HG03045 (cell line): ENCODE measurements around the gene KRT13.

Source experiments
- ATAC-seq: cut with Tn5 transposase; IDR thresholded peaks from one replicate; pipeline ENCODE4 v1.9.1; 2021; ENCODE audit warnings: mild to moderate bottlenecking, moderate library complexity; ENCODE audit not compliant: unreplicated experiment

KRT13 gene

GRCh38 chr17:41537990-41538389 lies 32.6 kb upstream of the KRT13 start:
- no peak for ATAC-seq

DNA sequence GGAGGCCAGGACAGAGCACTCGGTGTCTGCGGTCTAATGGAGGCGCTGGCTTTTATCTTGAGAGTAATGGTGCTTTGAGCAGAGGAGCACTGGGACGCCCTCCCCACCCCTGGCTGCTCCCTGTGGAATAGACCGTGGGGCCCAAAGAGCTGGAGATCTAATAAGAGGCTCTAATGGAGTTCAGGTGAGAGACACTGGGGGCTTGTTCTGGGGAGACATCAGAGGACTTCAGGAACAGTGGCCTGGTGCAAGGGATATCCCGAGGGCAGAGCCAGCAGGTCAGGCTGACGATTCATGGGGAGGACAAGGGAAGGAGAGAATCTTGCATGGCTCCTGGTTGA lies 32.2 kb upstream of the KRT13 start:
- ATAC-seq, result no peak

GRCh38 chr17:41536741-41537613 lies 31.6 kb upstream of the KRT13 start:
- ATAC-seq, result no peak

DNA sequence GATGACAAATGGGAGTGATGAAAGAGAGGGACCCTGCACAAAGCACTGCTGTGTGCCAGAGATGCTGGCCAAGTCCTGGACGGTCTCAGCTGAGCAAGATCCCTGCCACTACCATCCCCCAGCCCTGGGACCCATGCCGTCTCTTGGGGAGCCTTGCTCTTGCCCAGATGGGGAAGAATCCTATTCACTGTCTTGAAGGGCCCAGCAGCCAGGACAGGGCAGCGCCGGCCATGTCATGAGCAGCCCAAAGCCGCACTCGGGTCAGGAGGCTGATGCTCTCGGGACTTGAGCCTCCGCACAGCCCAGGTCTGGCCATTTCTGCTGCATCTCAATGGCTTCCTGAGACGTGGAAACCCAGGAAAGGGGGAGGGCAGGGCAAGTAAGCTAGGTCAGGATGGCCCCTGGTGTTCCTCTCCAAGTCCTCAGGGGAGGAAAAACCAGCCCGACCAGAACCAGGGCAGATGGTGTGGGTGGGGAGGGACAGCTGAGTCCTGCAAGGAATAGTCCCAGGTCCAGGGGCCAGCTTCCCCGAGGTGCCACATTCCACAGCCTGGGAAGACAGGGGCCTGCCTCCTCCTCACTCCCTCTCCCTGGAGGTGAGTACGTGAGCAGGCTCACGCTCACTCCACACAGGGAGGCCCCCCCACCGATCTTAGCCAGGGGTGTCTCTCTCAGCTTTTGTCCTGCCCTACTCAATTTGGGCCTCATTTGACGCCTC lies 30.5 kb upstream of the KRT13 start:
- no peak for ATAC-seq

DNA sequence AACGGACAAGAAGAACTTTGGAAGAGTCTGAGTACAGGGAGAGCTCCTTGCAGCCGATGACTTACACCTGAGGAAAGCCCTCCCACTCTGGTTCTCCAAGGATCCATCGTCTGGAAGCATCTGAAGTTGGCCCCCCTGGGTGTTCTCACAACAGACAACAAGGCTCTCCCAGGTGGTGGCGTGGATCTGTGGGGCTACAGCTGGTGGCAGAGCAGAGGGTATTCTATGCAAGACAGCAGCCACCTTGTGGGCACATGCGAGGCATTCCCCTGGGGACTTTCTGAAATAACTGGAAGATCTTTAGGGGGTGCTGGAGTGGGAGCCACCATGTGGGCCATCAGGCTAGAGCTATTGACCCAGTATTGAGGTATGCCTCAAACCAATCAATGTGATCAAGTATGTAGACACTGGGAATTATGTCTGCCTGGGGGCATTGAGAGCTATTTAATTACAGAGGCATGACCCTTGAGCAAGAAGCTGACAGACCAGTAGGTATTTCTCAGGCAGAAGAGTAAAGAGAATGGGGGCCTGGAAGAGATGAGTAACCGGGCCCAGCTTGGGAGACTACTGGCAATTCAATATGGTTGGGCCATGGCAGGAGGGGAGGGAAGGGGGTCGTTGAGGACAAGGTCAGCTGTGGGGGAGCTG lies 29.6 kb upstream of the KRT13 start:
- no peak for ATAC-seq

GRCh38 chr17:41533613-41534012 lies 28.2 kb upstream of the KRT13 start:
- ATAC-seq, result no peak

DNA sequence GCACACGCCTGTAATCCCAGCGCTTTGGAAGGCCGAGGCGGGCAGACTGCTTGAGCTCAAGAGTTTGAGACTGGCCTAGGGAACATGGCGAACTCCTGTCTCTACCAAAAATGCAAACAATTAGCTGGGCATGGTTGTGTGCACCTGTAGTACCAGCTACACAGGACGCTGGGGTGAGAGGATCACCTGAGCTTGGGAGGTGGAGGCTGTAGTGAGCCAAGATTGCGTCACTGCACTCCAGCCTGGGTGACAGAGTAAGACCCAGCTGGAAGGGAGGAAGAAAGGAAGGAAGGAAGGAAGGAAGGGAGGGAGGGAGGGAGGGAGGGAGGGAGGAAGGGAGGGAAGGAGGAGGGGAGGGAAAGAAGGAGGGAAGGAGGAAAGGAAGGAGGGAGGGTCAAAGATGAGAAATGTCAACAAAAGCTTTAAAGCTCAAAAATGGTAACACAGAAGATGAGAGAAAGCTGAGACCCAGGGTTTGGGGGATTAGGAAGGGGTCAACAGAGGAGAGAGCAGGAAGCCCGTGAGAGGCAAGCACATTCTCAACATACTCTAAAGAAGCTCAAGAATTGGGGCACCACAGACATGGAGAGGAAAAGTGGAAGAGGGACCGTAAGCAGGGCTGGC lies 27.6 kb upstream of the KRT13 start:
- no peak for ATAC-seq

- ATAC-seq, result no peak
These were observed 26.6 kb upstream of the KRT13 start for GRCh38 chr17:41531993-41532392.

- ATAC-seq, result no peak
These were observed 24.9 kb upstream of the KRT13 start for GRCh38 chr17:41530062-41531048.

DNA sequence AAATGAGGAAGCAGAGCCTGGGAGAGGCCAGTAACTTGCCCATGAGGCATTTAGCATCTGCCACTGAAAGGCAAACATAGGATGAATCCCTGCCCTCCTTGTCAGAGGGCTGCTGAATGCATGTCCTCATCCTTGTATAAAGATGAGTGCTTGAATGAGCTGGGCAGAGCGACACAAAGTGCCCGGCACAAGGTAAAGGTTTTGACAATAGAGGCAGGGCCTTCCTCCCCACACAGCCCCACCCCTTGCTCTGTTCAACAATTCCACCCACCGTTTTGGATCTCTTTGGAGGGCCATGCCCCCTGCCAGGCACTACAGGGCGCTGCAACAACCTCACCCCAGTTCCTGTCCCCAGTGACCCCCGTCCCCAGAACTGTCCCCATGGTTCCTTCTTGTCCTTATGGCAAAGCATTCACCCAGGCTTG lies 24.1 kb upstream of the KRT13 start:
- ATAC-seq, result no peak

- no peak for ATAC-seq
These were observed 23.5 kb upstream of the KRT13 start for GRCh38 chr17:41528959-41529353.

DNA sequence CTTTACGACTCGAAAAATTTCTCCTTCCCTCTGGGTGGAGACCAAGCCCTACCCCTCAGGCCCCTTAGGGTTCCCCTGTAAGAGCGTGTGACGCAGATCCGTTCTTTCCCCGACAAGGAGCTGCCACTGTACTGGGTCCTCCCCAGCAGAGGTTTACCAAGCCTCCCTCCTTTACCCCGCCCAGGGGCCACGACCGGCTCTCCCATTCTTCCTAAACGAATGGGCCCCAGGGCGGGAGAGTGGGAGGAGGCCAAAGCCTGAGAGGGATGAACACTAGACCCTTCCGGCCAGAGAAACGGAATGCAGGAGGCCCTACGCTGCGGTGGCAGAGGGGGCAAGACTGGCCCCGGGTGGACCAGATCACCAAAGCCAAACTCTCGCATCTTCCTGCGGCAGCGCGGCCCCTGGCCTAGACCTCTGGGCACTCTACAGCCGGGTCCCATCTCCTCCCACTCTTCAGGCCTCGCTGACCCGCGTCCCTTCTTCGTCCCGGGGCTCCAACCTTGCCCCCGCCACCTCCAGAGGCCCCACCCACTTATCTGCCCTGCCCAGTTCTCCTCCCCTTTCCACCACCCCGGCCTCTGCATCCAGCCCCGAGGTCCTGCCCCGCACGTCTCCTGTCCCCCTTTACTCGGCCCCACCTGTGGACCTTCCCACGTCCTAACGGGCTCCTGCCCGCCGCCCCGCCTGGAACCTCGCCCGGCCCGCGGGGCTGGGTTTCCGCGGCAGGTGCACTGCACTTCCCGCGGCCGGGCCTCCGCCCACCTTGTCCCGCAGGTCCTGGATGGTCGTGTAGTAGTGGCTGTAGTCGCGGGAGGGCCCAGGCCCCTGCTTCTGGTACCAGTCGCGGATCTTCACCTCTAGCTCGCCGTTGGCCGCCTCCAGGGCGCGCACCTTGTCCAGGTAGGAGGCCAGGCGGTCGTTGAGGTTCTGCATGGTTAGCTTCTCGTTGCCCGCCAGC lies 21.9 kb upstream of the KRT13 start:
- ATAC-seq, result no peak

DNA sequence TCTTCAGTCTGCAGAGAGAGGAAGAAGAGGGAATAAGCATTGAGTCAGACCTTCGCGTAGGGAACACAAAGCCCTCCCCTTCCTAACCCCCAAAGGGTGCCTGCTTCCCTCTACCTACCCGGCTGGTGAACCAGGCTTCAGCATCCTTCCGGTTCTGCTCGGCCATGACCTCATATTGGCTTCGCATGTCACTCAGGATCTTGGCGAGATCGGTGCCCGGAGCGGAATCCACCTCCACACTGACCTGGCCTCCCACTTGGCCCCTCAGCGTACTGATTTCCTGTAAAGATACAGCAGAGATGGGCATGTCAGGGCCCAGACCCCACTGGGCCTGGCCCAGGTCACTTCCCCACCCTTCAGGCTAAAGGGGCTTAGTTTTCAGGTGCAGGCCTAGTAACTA lies 18.8 kb upstream of the KRT13 start:
- ATAC-seq, result no peak

- no peak for ATAC-seq
These were observed 18.4 kb upstream of the KRT13 start for GRCh38 chr17:41523787-41524186.

GRCh38 chr17:41523225-41523593 lies 17.8 kb upstream of the KRT13 start:
- no peak for ATAC-seq

GRCh38 chr17:41522301-41523224 lies 17.2 kb upstream of the KRT13 start:
- no peak for ATAC-seq

DNA sequence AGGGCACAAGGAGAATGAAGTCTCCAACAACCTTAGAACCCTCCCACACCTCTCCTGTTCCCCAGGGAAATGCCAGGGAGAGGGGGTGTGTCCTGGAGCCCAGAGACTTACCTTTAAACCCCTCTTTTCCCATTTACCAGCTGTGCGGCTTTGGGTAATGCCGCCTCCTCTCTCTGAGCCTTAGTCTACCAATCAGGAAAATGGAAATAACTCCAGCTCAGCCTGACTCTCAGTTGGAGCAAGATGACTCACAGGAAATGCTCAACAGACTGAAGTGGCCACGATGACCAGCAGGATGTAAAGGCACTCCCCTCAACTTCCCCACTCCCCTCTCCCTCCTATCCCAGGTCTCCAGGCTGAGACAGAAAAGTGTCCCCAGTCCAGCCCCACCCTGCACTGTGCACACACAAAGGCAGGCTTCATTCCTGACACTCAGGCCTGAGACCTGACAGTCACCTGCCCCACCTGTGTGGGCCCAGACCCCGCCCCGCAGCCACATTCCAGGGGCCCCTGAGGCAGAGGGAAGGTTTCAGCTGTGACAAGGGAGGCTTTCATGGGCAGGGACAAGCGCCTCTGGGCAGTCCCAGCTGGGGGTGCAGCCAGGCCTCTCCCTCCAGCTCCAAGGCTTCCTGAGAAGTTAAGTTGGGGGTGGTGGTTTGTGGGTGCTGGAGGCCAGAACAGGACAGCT lies 16.3 kb upstream of the KRT13 start:
- ATAC-seq, result no peak
